Heart left ventricle (tissue), 16 donors: Measurements from ENCODE around the gene EXD1. TPM values are rescaled to one million over a fixed set of nuclear protein-coding genes. Genes with fewer than 3 reads are reported as not detected.
"Not testable (repeated sequence)": the region's sequence is repeated elsewhere in the genome, so short reads cannot be mapped to it uniquely, and the experiment has no call there.

Experiments
- ATAC-seq, 4 donors: fragments of 200-7000 bp; cut with Tn5 transposase; one replicate each; pipeline ENCODE4 v1.9.1; 2020 to 2022; ENCODE audit warnings: moderate library complexity in 4 of 4, mild to moderate bottlenecking in 3 of 4, moderate number of reproducible peaks in 1 of 4
- DNase-seq, 5 donors: peaks; one replicate each; pipeline ENCODE4 v3.0.0-alpha.2; 2020
- H3K27ac ChIP-seq, 12 donors: fragments of 200-600 bp; sonication (generic) in 4 of 12; one replicate each; pipeline versions ENCODE4 v1.5.0 to v1.8.0; 2016 to 2022; ENCODE audit warnings: mild to moderate bottlenecking in 2 of 12
- H3K27me3 ChIP-seq, 9 donors: fragments of 200-600 bp; sonication (generic) in 2 of 9; one replicate each; pipeline versions ENCODE4 v1.5.1 to v1.8.0; 2016 to 2022; ENCODE audit warnings: mild to moderate bottlenecking in 3 of 9
- H3K36me3 ChIP-seq, 9 donors: fragments of 200-600 bp; sonication (generic) in 2 of 9; one replicate each; pipeline versions ENCODE4 v1.5.0 to v1.8.0; 2018 to 2022; ENCODE audit warnings: mild to moderate bottlenecking in 2 of 9
- H3K4me1 ChIP-seq, 12 donors: fragments of 200-600 bp; sonication (generic) in 4 of 12; one replicate each; pipeline versions ENCODE4 v1.5.0 to v1.8.0; 2016 to 2022; ENCODE audit warnings: mild to moderate bottlenecking in 3 of 12
- H3K4me3 ChIP-seq, 12 donors: fragments of 200-600 bp; sonication (generic) in 4 of 12; one replicate each; pipeline versions ENCODE4 v1.5.0 to v1.8.0; 2017 to 2022; ENCODE audit warnings: mild to moderate bottlenecking in 9 of 12, moderate library complexity in 4 of 12
- H3K9me3 ChIP-seq, 12 donors: fragments of 200-600 bp; sonication (generic) in 4 of 12; one replicate each; pipeline versions ENCODE4 v1.5.0 to v1.8.0; 2016 to 2022; ENCODE audit warnings: mild to moderate bottlenecking in 1 of 12
- CTCF ChIP-seq, 12 donors: fragments of 200-600 bp; sonication (generic) in 4 of 12; IDR thresholded peaks; one replicate each; pipeline versions ENCODE4 v1.5.0 to v1.8.0; 2018 to 2022; ENCODE audit warnings: antibody characterized with exemption in 12 of 12, mild to moderate bottlenecking in 5 of 12
- POLR2A ChIP-seq, 2 donors: fragments of 450-650 bp; IDR thresholded peaks; one replicate each; pipeline ENCODE4 v1.6.1; 2017; ENCODE audit warnings: antibody characterized with exemption in 2 of 2, mild to moderate bottlenecking in 2 of 2, moderate library complexity in 2 of 2
- WGBS, 4 donors: extraction: QIAGEN DNeasy Blood & Tissue Kit in 2 of 4; methylation state at CpG; one replicate each; pipeline versions ENCODE4 v1.1.5 to v1.1.7; 2013 to 2018; 5-methylcytosine and 5-hydroxymethylcytosine counted together
- intact Hi-C, 10 donors: fragments of 100-400 bp; cut with DNase I; formaldehyde crosslinking; loops; one replicate each; pipeline versions ENCODE4 v1.11.1 to v1.14.2; 2022
- polyA plus RNA-seq, 2 donors: library from polyadenylated mRNA; stranded (reverse); fragments of 200-250 nt; gene quantifications; one replicate each; pipeline ENCODE4 v1.2.3, GENCODE V29; 2013
- total RNA-seq, 9 donors: library from RNA; depleted of rRNA in 2 of 9; stranded (reverse); fragments of >200 nt in 2 of 9; fragmentation: NEBNext Ultra II Directional in 3 of 9; extraction: Animal tissue kit (Norgen Biotek cat#: 25700) in 3 of 9; gene quantifications; one replicate each; pipeline versions ENCODE4 v1.1.0 to v1.2.4, GENCODE V29; 2016 to 2023
- donor health status: ischemic (EF 13 %, LVEDD 7.1; RV severe dilation, severe dysfunction).
- donor health status: healthy with polysubstance abuse.
- donor health status: DM: no; HTN: yes; CAD: no.
- donor health status: DM: no; HTN: no; CAD: no.
- donor health status: ischemic (EF 25% LVEDD 6.9; RV normal size, moderate dysfunction).
- donor health status: ischemic (EF 25% LVEDD 5.7; RV mildly dilated, moderate dysfunction).
- donor health status: healthy.
- donor health status: DM: yes; HTN: yes; CAD: no.
- donor health status: ischemic (EF 35%, LVEDD 5.7; RV mildly dilated, moderate dysfunction).
- donor health status: nonischemic (EF 11% LVEDD 7.7; RV severe dilation, severe dysfunction).
- donor health status: DM: yes; HTN: yes; CAD: no.
- donor health status: PGD.
- donor health status: ischemic (EF 29% LVEDD 5.4; RV normal size, mild dysfunction).
- donor health status: nonischemic (EF 23%, LVEDD 6.1; RV moderate dilation, normal function).

EXD1 gene
- total and polyA plus RNA-seq, 11 donors, result not detected

- DNase-seq (no peak), ATAC-seq (no peak)
- H3K9me3 ChIP-seq, result no peaks in the 10 kb centered on the region
- intact Hi-C loops, result no loop called here
- no peaks in the 10 kb centered on the region for H3K4me1 ChIP-seq
- 89 to 94% (median 92%) methylated on average over 4 of the region's 4 CpGs for WGBS, 4 donors
- H3K27me3 ChIP-seq, result no peaks in the 10 kb centered on the region
- TF ChIP-seq POLR2A (IDR thresholded peaks at IDR 0.05), result no peak
- TF ChIP-seq CTCF (IDR thresholded peaks at IDR 0.05), result no peak
- no peak overlapping the region for H3K27ac ChIP-seq
- H3K36me3 ChIP-seq, result no peaks in the 10 kb centered on the region
- H3K4me3 ChIP-seq, result no peak overlapping the region
These were observed 80.3 kb downstream of the EXD1 start for GRCh38 chr15:41150279-41150678.

GRCh38 chr15:41148065-41148464 lies 82.5 kb downstream of the EXD1 start:
- Histone ChIP-seq H3K36me3 (no peaks in the 10 kb centered on the region), H3K4me3 (no peak overlapping the region), H3K27ac (no peak overlapping the region), H3K4me1 (no peaks in the 10 kb centered on the region), H3K27me3 (no peaks in the 10 kb centered on the region), H3K9me3 (no peaks in the 10 kb centered on the region)
- TF ChIP-seq POLR2A (IDR thresholded peaks at IDR 0.05), result no peak
- no peak for TF ChIP-seq CTCF (IDR thresholded peaks at IDR 0.05)
- no peak for DNase-seq
- WGBS, 4 donors, result 72 to 82% (median 78%) methylated on average over 2 of the region's 2 CpGs
- ATAC-seq, result no peak
- intact Hi-C loops, result no loop called here

- TF ChIP-seq POLR2A (IDR thresholded peaks at IDR 0.05) (no peak), CTCF (IDR thresholded peaks at IDR 0.05) (no peak)
- 81 to 98% (median 89%) methylated on average over 5 of the region's 5 CpGs for WGBS, 4 donors
- Histone ChIP-seq H3K27me3 (no peaks in the 10 kb centered on the region), H3K4me3 (no peak overlapping the region), H3K4me1 (no peaks in the 10 kb centered on the region), H3K9me3 (no peaks in the 10 kb centered on the region), H3K36me3 (no peaks in the 10 kb centered on the region), H3K27ac (no peak overlapping the region)
- DNase-seq, result no peak
- no peak for ATAC-seq
- intact Hi-C loops, result no loop called here
These were observed 90.9 kb downstream of the EXD1 start for GRCh38 chr15:41139619-41140018.

GRCh38 chr15:41139112-41139511 lies 91.4 kb downstream of the EXD1 start:
- H3K27me3 ChIP-seq, H3K4me3 ChIP-seq, DNase-seq, H3K27ac ChIP-seq, intact Hi-C loops, H3K4me1 ChIP-seq, H3K36me3 ChIP-seq, ATAC-seq, H3K9me3 ChIP-seq: not testable (repeated sequence)
- 84 to 96% (median 92%) methylated on average over 7 of the region's 7 CpGs for WGBS, 4 donors

GRCh38 chr15:41135580-41135979 lies 95.0 kb downstream of the EXD1 start:
- DNase-seq, H3K36me3 ChIP-seq, H3K27me3 ChIP-seq, intact Hi-C loops, H3K4me1 ChIP-seq, H3K4me3 ChIP-seq, H3K27ac ChIP-seq, H3K9me3 ChIP-seq, ATAC-seq: not testable (repeated sequence)
- WGBS, 4 donors, result 90 to 95% (median 92%) methylated on average over 6 of the region's 6 CpGs
